Activated CD8-positive, alpha-beta memory T cell treated with anti-CD3 and anti-CD28 coated beads for 24 hours (primary cell): ENCODE data around the gene SCRT2.
"Not testable (repeated sequence)": the region's sequence is repeated elsewhere in the genome, so short reads cannot be mapped to it uniquely, and the experiment has no call there.

Experiments used
- DNase-seq: peaks from one replicate; pipeline ENCODE4 v3.0.0-alpha.2; 2020

The SCRT2 gene

GRCh38 chr20:675453-676314 lies at the start of gene SCRT2:
Gene SCRT2 (minus strand): TSS chr20:675802. CDS start chr20:675601, 201 bp downstream.
- peak; percentile 83 for DNase-seq

- DNase-seq = not testable (repeated sequence)
Measured at GRCh38 chr20:724797-725196, 49.2 kb upstream of the SCRT2 start.

GRCh38 chr20:723756-724155 lies 48.2 kb upstream of the SCRT2 start:
- no peak for DNase-seq

- DNase-seq = no peak
Measured at GRCh38 chr20:722822-723644, 47.4 kb upstream of the SCRT2 start.

- DNase-seq = no peak
Measured at GRCh38 chr20:721876-722275, 46.3 kb upstream of the SCRT2 start.

GRCh38 chr20:719816-720215 lies 44.2 kb upstream of the SCRT2 start:
- no peak for DNase-seq

- no peak for DNase-seq
Measured at GRCh38 chr20:719068-719467, 43.5 kb upstream of the SCRT2 start.

GRCh38 chr20:717832-718231 lies 42.2 kb upstream of the SCRT2 start:
- no peak for DNase-seq

GRCh38 chr20:717271-717670 lies 41.7 kb upstream of the SCRT2 start:
- no peak for DNase-seq

GRCh38 chr20:714453-714852 lies 38.9 kb upstream of the SCRT2 start:
- DNase-seq = no peak

GRCh38 chr20:711576-711975 lies 36.0 kb upstream of the SCRT2 start:
- no peak for DNase-seq

- no peak for DNase-seq
Measured at GRCh38 chr20:710780-711450, 35.3 kb upstream of the SCRT2 start.

- DNase-seq = no peak
Measured at GRCh38 chr20:709991-710779, 34.6 kb upstream of the SCRT2 start.

GRCh38 chr20:709423-709822 lies 33.8 kb upstream of the SCRT2 start:
- no peak for DNase-seq

GRCh38 chr20:708956-709355 lies 33.4 kb upstream of the SCRT2 start:
- no peak for DNase-seq

GRCh38 chr20:707451-708110 lies 32.0 kb upstream of the SCRT2 start:
- DNase-seq = no peak

GRCh38 chr20:706366-706885 lies 30.8 kb upstream of the SCRT2 start:
- no peak for DNase-seq

- no peak for DNase-seq
Measured at GRCh38 chr20:704726-705125, 29.1 kb upstream of the SCRT2 start.

GRCh38 chr20:703426-703825 lies 27.8 kb upstream of the SCRT2 start:
- no peak for DNase-seq

GRCh38 chr20:703006-703405 lies 27.4 kb upstream of the SCRT2 start:
- DNase-seq = no peak

- no peak for DNase-seq
Measured at GRCh38 chr20:701401-702129, 26.0 kb upstream of the SCRT2 start.
